Lower leg skin (tissue), 4 donors: ENCODE data around the gene LRATD1. TPM values are rescaled to one million over a fixed set of nuclear protein-coding genes. Genes with fewer than 3 reads are reported as not detected.

Experiments
- DNase-seq, 2 donors: peaks; one replicate each; pipeline ENCODE4 v3.0.0-alpha.2; 2019; ENCODE audit warnings: low spot score in 2 of 2
- H3K4me3 ChIP-seq: fragments of 200-600 bp; sonication (generic); 2 replicates; pipeline ENCODE4 v1.5.1; 2017; ENCODE audit warnings: mild to moderate bottlenecking, low read depth; ENCODE audit not compliant: poor library complexity, severe bottlenecking
- CTCF ChIP-seq, 3 donors: fragments of 450-650 bp; IDR thresholded peaks; one replicate each; pipeline ENCODE4 v1.5.1; 2016; ENCODE audit warnings: antibody characterized with exemption in 3 of 3, mild to moderate bottlenecking in 3 of 3, moderate library complexity in 2 of 3
- POLR2A ChIP-seq, 2 donors: fragments of 450-650 bp; IDR thresholded peaks; one replicate each; pipeline ENCODE4 v1.6.1; 2016 to 2017; ENCODE audit warnings: antibody characterized with exemption in 2 of 2, mild to moderate bottlenecking in 1 of 2, moderate library complexity in 1 of 2
- WGBS, 2 donors: methylation state at CpG; one replicate each; pipeline ENCODE4 v1.1.5; 2018; 5-methylcytosine and 5-hydroxymethylcytosine counted together
- intact Hi-C: fragments of 100-400 bp; cut with DNase I; formaldehyde crosslinking; loops from one replicate; pipeline ENCODE4 v1.15.0; 2023; ENCODE audit warnings: low total_unique reads
- total RNA-seq, 4 donors: library from RNA; depleted of rRNA; stranded (reverse); fragments of >200 nt; gene quantifications; one replicate each; pipeline ENCODE4 v1.1.0, GENCODE V29; 2016

Gene LRATD1
- total RNA-seq, result 100 to 1,000 TPM in 1 of 4 donors, 10 to 100 TPM in 3; 34.5 to 113 (median 58.8) TPM

- DNase-seq, result peak; percentile 83 to 96
- intact Hi-C loops, result loop anchor here (10.0 kb wide), 1 partner anchor 348 kb away; no protein-coding TSS in a partner anchor
- TF ChIP-seq CTCF (IDR thresholded peaks at IDR 0.05) (no peak), POLR2A (IDR thresholded peaks at IDR 0.05) (no peak)
- WGBS, 2 donors, result 2 to 7% methylated on average over 25 to 27 of the region's 81 CpGs
- H3K4me3 ChIP-seq, result peak within 1 kb of the TSS; percentile 33
Observed at GRCh38 chr2:14632133-14632936, at the start of gene LRATD1. Gene LRATD1, plus strand, starts transcription at chr2:14632717. Its CDS starts 1,263 bp downstream, at chr2:14633980.

GRCh38 chr2:14583059-14583458 is 49.5 kb upstream of the LRATD1 start:
- TF ChIP-seq POLR2A (IDR thresholded peaks at IDR 0.05), result no peak
- no peak for TF ChIP-seq CTCF (IDR thresholded peaks at IDR 0.05)
- 87 to 90% methylated on average over 2 of the region's 2 CpGs for WGBS, 2 donors
- no peak for DNase-seq
- H3K4me3 ChIP-seq, result no peak overlapping the region
- intact Hi-C loops, result no loop called here

- WGBS, 2 donors, result 68 to 76% methylated on average over 4 of the region's 4 CpGs
Observed at GRCh38 chr2:14583802-14584201, 48.7 kb upstream of the LRATD1 start.

GRCh38 chr2:14587119-14587518 is 45.4 kb upstream of the LRATD1 start:
- TF ChIP-seq POLR2A (IDR thresholded peaks at IDR 0.05) (no peak), CTCF (IDR thresholded peaks at IDR 0.05) (no peak)
- WGBS, 2 donors, result 81 to 90% methylated on average over 4 of the region's 4 CpGs
- intact Hi-C loops, result no loop called here
- no peak overlapping the region for H3K4me3 ChIP-seq
- no peak for DNase-seq

More at GRCh38 chr2:14583802-14584201, 48.7 kb upstream of the LRATD1 start:
- intact Hi-C loops, result no loop called here
- DNase-seq, result no peak
- no peak overlapping the region for H3K4me3 ChIP-seq
- TF ChIP-seq CTCF (IDR thresholded peaks at IDR 0.05), result no peak
- TF ChIP-seq POLR2A (IDR thresholded peaks at IDR 0.05), result no peak

- DNase-seq, result no peak
- WGBS, 2 donors, result 80 to 83% methylated on average over 3 of the region's 3 CpGs
- TF ChIP-seq CTCF (IDR thresholded peaks at IDR 0.05), result no peak
- TF ChIP-seq POLR2A (IDR thresholded peaks at IDR 0.05), result no peak
- no peak overlapping the region for H3K4me3 ChIP-seq
- intact Hi-C loops, result no loop called here
Observed at GRCh38 chr2:14601156-14601770, 31.3 kb upstream of the LRATD1 start.
